Body of pancreas (tissue), 4 donors: ENCODE measurements around the gene FBN3. TPM values are rescaled to one million over a fixed set of nuclear protein-coding genes. Genes with fewer than 3 reads are reported as not detected.

Experiments used
- ATAC-seq: fragments of 150-250 bp; one replicate; pipeline ENCODE4 v1.9.1; 2016
- DNase-seq, 4 donors: peaks; one replicate each; pipeline ENCODE4 v3.0.0-alpha.2; 2019
- H3K27ac ChIP-seq, 4 donors: fragments of 200-600 bp; sonication (generic); 1 replicate in 3 of 4; 2 replicates in 1 of 4; pipeline versions ENCODE4 v1.5.1 to v1.6.1; 2016 to 2019; ENCODE audit warnings: mild to moderate bottlenecking in 1 of 4, mixed read lengths in 1 of 4, moderate library complexity in 1 of 4
- H3K27me3 ChIP-seq, 2 donors: fragments of 200-600 bp; sonication (generic); one replicate each; pipeline ENCODE4 v1.6.0; 2016; ENCODE audit warnings: mild to moderate bottlenecking in 1 of 2
- H3K36me3 ChIP-seq, 2 donors: fragments of 200-600 bp; sonication (generic); replicated peaks in 1 of 2; 2 replicates each; pipeline ENCODE4 v1.5.1; 2016; ENCODE audit warnings: low read depth in 2 of 2; ENCODE audit not compliant: insufficient read depth in 1 of 2
- H3K4me1 ChIP-seq: fragments of 200-600 bp; sonication (generic); one replicate; pipeline ENCODE4 v1.6.0; 2016
- H3K4me3 ChIP-seq, 2 donors: fragments of 200-600 bp; sonication (generic); 1 replicate in 1 of 2; 2 replicates in 1 of 2; pipeline ENCODE4 v1.5.1; 2016 to 2019
- H3K9me3 ChIP-seq, 3 donors: fragments of 200-600 bp; sonication (generic); 1 replicate in 2 of 3; 2 replicates in 1 of 3; pipeline ENCODE4 v1.5.1; 2016
- CTCF ChIP-seq, 7 experiments: fragments of 450-650 bp in 4 of 7; fragments of 200-600 bp in 3 of 7; sonication (generic) in 3 of 7; IDR thresholded peaks; one replicate each; pipeline ENCODE4 v1.5.1; 2016 to 2019; ENCODE audit warnings: antibody characterized with exemption in 7 of 7
- POLR2A ChIP-seq, 3 donors: fragments of 450-650 bp; IDR thresholded peaks; one replicate each; pipeline ENCODE4 v1.6.1; 2016; ENCODE audit warnings: antibody characterized with exemption in 3 of 3, mild to moderate bottlenecking in 2 of 3
- WGBS, 2 donors: methylation state at CpG; one replicate each; pipeline ENCODE4 v1.1.5; 2017; 5-methylcytosine and 5-hydroxymethylcytosine counted together
- intact Hi-C: fragments of 100-400 bp; cut with DNase I; formaldehyde crosslinking; loops from one replicate; pipeline ENCODE4 v1.15.1; 2023
- total RNA-seq, 2 donors: library from RNA; depleted of rRNA; stranded (reverse); fragments of >200 nt; gene quantifications; one replicate each; pipeline ENCODE4 v1.1.0, GENCODE V29; 2016

The FBN3 gene
- total RNA-seq, 2 donors from 2014 or later, result 0.26 TPM; not detected in 1

DNA sequence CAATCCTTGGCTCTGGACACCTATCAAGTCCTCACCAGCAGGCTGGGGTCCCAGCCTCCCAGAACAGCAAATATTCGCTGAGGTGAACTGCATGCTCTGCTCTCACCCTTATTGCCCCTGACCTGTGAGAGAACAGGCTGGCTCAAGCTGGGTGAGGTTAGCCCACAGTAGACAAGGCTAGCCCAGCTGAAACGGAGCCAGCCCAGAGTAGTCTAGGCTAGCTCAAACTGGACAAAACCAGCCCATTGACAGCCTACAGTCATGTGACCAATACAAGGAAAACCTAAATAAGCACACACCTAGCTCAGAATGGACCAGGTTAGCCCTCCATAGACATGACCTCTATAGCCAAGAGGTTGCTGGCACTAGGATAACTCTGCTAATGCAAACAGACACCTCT lies 58.4 kb downstream of the FBN3 start:
- ATAC-seq, result no peak
- Histone ChIP-seq H3K4me1 (no peaks in the 10 kb centered on the region), H3K27ac (no peak overlapping the region), H3K9me3 (peaks cover 0 to 10% (median 0%) of the 10 kb centered on the region in 3 donors), H3K4me3 (no peak overlapping the region), H3K27me3 (no peaks in the 10 kb centered on the region), H3K36me3 (no peaks in the 10 kb centered on the region)
- intact Hi-C loops, result no loop called here
- no peak for DNase-seq
- TF ChIP-seq POLR2A (IDR thresholded peaks at IDR 0.05) (no peak), CTCF (IDR thresholded peaks at IDR 0.05) (no peak)
- 86 to 100% methylated on average over 1 to 2 of the region's 2 CpGs for WGBS, 2 donors

DNA sequence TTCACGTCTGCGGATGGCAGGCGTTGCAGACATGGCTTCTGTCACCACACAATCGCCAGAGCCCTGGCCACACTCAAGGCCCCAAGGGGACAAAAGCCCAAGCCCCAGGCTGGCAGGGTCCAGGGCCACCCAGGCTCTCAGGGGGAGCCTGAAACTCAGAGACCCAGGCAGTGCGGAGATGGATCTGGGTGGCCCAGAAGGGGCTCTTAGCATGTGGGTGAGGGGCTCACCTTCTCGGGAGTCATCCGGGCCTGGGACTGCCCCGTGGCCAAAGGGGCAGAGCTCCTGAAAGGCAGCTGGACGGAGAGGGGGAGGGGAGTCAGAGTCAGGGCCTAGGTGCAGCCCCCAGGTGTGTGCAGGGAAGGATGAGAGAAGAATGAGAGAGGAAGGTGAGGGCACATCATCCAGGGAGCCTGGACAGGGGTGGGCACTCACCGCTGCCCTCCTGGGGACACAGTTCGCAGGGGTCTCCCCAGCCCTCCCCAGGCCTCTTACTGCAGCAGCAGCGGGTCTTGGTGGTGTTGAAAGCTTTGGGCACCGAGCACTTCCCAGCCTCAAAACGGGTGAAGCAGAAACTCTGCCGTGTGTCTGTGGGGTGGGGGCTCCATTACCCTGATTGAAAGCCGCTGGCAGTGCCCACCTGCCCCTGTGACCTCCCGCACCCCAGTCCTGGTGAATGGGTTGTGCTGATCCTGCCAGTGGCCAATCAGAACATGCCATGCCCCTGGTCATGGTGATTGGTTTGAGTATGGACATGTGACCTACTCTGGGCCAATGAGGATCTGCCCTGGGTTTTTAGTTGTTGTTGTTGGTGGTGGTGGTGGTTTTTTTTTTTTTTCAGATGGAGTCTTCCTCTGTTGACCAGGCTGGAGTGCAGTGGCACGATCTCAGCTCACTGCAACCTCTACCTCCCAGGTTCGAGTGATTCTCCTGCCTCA lies 59.5 kb downstream of the FBN3 start:
- Histone ChIP-seq H3K9me3 (no peaks in the 10 kb centered on the region), H3K4me1 (no peaks in the 10 kb centered on the region), H3K4me3 (no peak overlapping the region), H3K27ac (no peak overlapping the region), H3K36me3 (no peaks in the 10 kb centered on the region), H3K27me3 (no peaks in the 10 kb centered on the region)
- no peak for TF ChIP-seq CTCF (IDR thresholded peaks at IDR 0.05)
- no peak for TF ChIP-seq POLR2A (IDR thresholded peaks at IDR 0.05)
- WGBS, 2 donors, result 76 to 79% methylated on average over 17 to 19 of the region's 19 CpGs
- intact Hi-C loops, result no loop called here
- ATAC-seq (no peak), DNase-seq (no peak)

DNA sequence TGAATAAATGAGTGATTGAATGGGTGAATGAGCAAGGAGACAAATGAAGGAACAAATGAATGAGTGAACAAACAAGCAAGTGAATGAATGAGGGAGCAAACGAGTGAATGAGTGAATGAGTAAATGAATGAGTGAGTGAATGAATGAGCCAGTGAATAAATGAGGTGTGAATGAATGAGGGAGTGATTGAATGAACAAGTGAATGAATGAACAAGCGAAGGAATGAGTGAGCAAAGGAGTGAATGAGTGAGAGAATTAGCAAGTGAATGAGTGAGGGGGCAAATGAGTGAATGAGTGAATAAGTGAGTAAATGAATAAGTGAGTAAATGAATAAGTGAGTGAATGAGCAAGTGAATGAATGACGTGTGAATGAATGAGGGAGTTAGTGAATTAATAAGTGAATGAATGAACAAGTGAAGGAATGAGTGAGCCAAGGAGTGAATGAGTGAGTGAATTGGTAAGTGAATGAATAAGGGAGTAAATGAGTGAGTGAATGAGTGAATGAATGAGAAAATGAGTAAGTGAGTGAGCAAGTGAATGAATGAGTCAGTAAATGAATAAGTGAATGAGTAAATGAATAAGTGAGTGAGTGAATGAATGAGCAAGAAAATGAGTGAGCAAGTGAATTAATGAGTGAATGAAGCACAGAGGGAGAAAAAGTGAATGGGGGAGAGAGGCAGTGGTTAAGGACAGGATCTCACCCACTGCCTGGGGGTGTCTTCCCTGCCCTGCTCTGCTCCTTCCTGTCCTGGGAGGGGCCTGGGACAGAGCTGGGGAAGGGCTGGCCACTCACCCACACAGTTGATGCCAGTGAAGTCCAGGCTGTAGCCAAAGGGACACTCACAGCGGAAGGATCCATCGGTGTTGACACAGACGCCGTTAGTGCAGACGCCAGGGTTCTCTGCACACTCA lies 60.4 kb downstream of the FBN3 start:
- Histone ChIP-seq H3K4me3 (no peak overlapping the region), H3K36me3 (no peaks in the 10 kb centered on the region), H3K27me3 (no peaks in the 10 kb centered on the region), H3K4me1 (no peaks in the 10 kb centered on the region), H3K9me3 (no peaks in the 10 kb centered on the region), H3K27ac (no peak overlapping the region)
- ATAC-seq, result no peak
- no peak for DNase-seq
- TF ChIP-seq CTCF (IDR thresholded peaks at IDR 0.05) (no peak), POLR2A (IDR thresholded peaks at IDR 0.05) (no peak)
- intact Hi-C loops, result no loop called here
- WGBS, 2 donors, result 70 to 80% methylated on average over 8 of the region's 8 CpGs

GRCh38 chr19:8087876-8088275 lies 61.5 kb downstream of the FBN3 start:
- intact Hi-C loops, result no loop called here
- ATAC-seq, result no peak

More at GRCh38 chr19:8087876-8088275, 61.5 kb downstream of the FBN3 start:
- Histone ChIP-seq H3K4me3 (no peak overlapping the region), H3K36me3 (no peaks in the 10 kb centered on the region), H3K27ac (no peak overlapping the region), H3K9me3 (no peaks in the 10 kb centered on the region), H3K4me1 (no peaks in the 10 kb centered on the region), H3K27me3 (no peaks in the 10 kb centered on the region)
- 79 to 84% methylated on average over 8 to 15 of the region's 15 CpGs for WGBS, 2 donors
- no peak for DNase-seq
- TF ChIP-seq CTCF (IDR thresholded peaks at IDR 0.05) (no peak), POLR2A (IDR thresholded peaks at IDR 0.05) (no peak)
